CD4-positive, alpha-beta memory T cell (primary cell): Measurements from ENCODE around the gene USP10. TPM values are rescaled to one million over a fixed set of nuclear protein-coding genes. Genes with fewer than 3 reads are reported as not detected.

ENCODE experiments used
- CTCF ChIA-PET: fragments of 350-600 bp; sonication (Branson Sonifier 250); formaldehyde crosslinking; loops from one replicate; lab custom pipeline; 2021; ENCODE audit warnings: inconsistent platforms; ENCODE audit not compliant: partially characterized antibody; lab: Charles Lee
- POLR2A ChIA-PET: fragments of 350-600 bp; sonication (Branson Sonifier 250); formaldehyde crosslinking; loops from one replicate; lab custom pipeline; 2021; ENCODE audit not compliant: partially characterized antibody; lab: Charles Lee
- DNase-seq, 5 donors: peaks; one replicate each; pipeline versions ENCODE4 v3.0.0 to v3.0.0-alpha.2; 2020 to 2022; ENCODE audit warnings: mixed read lengths in 1 of 5
- H3K27ac ChIP-seq: one replicate; pipeline ENCODE4 v1.7.0; 2013; ENCODE audit warnings: low read depth, low read length
- H3K27me3 ChIP-seq: 2 replicates; pipeline ENCODE4 v1.7.0; 2013; ENCODE audit warnings: mild to moderate bottlenecking, low read length, moderate library complexity; ENCODE audit not compliant: insufficient read depth
- H3K36me3 ChIP-seq: 2 replicates; pipeline ENCODE4 v1.7.0; 2013; ENCODE audit warnings: mild to moderate bottlenecking, low read length, moderate library complexity; ENCODE audit not compliant: insufficient read depth
- H3K4me1 ChIP-seq: 2 replicates; pipeline ENCODE4 v1.7.0; 2013; ENCODE audit warnings: mild to moderate bottlenecking, low read length, moderate library complexity; ENCODE audit not compliant: insufficient read depth
- H3K4me3 ChIP-seq, 2 donors: one replicate each; pipeline ENCODE4 v1.7.0; 2013; ENCODE audit warnings: low read length in 2 of 2, mild to moderate bottlenecking in 1 of 2
- H3K9me3 ChIP-seq, 2 donors: one replicate each; pipeline ENCODE4 v1.7.0; 2013; ENCODE audit warnings: low read length in 2 of 2, control low read depth in 1 of 2; ENCODE audit not compliant: control insufficient read depth in 1 of 2
- H3K27ac Mint-ChIP-seq, 7 donors: one replicate each; pipeline ENCODE4 v1.8.0; 2020 to 2021; ENCODE audit warnings: mixed read lengths in 7 of 7, mild to moderate bottlenecking in 6 of 7, inconsistent platforms in 3 of 7, moderate library complexity in 3 of 7
- H3K27me3 Mint-ChIP-seq, 2 donors: one replicate each; pipeline ENCODE4 v1.8.0; 2020 to 2021; ENCODE audit warnings: mixed read lengths in 2 of 2
- H3K36me3 Mint-ChIP-seq, 2 donors: one replicate each; pipeline ENCODE4 v1.8.0; 2020 to 2021; ENCODE audit warnings: mixed read lengths in 2 of 2, inconsistent platforms in 1 of 2, mild to moderate bottlenecking in 1 of 2
- H3K4me1 Mint-ChIP-seq, 4 donors: one replicate each; pipeline ENCODE4 v1.8.0; 2020 to 2021; ENCODE audit warnings: mixed read lengths in 4 of 4, mild to moderate bottlenecking in 1 of 4
- H3K4me3 Mint-ChIP-seq, 8 donors: one replicate each; pipeline ENCODE4 v1.8.0; 2020 to 2021; ENCODE audit warnings: mixed read lengths in 8 of 8, mild to moderate bottlenecking in 7 of 8, moderate library complexity in 6 of 8, inconsistent platforms in 3 of 8
- H3K9me3 Mint-ChIP-seq, 8 donors: one replicate each; pipeline ENCODE4 v1.8.0; 2020 to 2021; ENCODE audit warnings: mixed read lengths in 8 of 8, mild to moderate bottlenecking in 5 of 8, inconsistent platforms in 3 of 8, moderate library complexity in 1 of 8
- intact Hi-C: fragments of 100-400 bp; cut with micrococcal nuclease; formaldehyde crosslinking; loops from one replicate; pipeline ENCODE4 v1.15.1; 2023
- polyA plus RNA-seq, 2 donors: library from polyadenylated mRNA; unstranded; fragments of 300-500 nt; fragmentation: Illumina TruSeq; gene quantifications; one replicate each; pipeline ENCODE4 v1.2.3, GENCODE V29; 2021
- total RNA-seq, 2 experiments: library from RNA; stranded (reverse); gene quantifications; one replicate each; pipeline ENCODE4 v1.2.3, GENCODE V29; 2021

Gene USP10
- total and polyA plus RNA-seq, 4 experiments from 2014 or later = 89.0 to 419 (median 181) TPM

GRCh38 chr16:84677849-84678248 is 22.0 kb upstream of the USP10 start:
- Mint-ChIP-seq H3K4me1 (peaks cover 0 to 3% (median 0%) of the 10 kb centered on the region in 4 donors), H3K27ac (no peak overlapping the region), H3K4me3 (no peak overlapping the region), H3K27me3 (peaks cover 6 to 7% of the 10 kb centered on the region in 2 donors), H3K9me3 (no peaks in the 10 kb centered on the region), H3K36me3 (no peaks in the 10 kb centered on the region)
- no peaks in the 10 kb centered on the region for H3K27me3 ChIP-seq
- POLR2A ChIA-PET = no interaction called here
- intact Hi-C loops = no loop called here
- no peaks in the 10 kb centered on the region for H3K36me3 ChIP-seq
- H3K27ac ChIP-seq = no peak overlapping the region
- CTCF ChIA-PET = no interaction called here
- no peak for DNase-seq
- H3K4me3 ChIP-seq = no peak overlapping the region
- H3K4me1 ChIP-seq = no peaks in the 10 kb centered on the region
- H3K9me3 ChIP-seq = no peaks in the 10 kb centered on the region

- POLR2A ChIA-PET = no interaction called here
- intact Hi-C loops = no loop called here
These were observed 21.3 kb upstream of the USP10 start for GRCh38 chr16:84678541-84678940.

GRCh38 chr16:84680165-84680842 is 19.5 kb upstream of the USP10 start:
- H3K9me3 Mint-ChIP-seq = no peaks in the 10 kb centered on the region
- no peaks in the 10 kb centered on the region for H3K4me1 ChIP-seq
- no peaks in the 10 kb centered on the region for H3K36me3 Mint-ChIP-seq
- no peaks in the 10 kb centered on the region for H3K27me3 ChIP-seq
- ChIA-PET POLR2A (no interaction called here), CTCF (interaction anchor here (1.0 to 1.4 kb wide), 3 partner anchors 8 to 52 kb away, joined by 3 to 5 read pairs (median 3); no protein-coding TSS in a partner anchor)
- intact Hi-C loops = no loop called here
- H3K27me3 Mint-ChIP-seq = peaks cover 10 to 15% of the 10 kb centered on the region in 2 donors
- H3K4me1 Mint-ChIP-seq = no peaks in the 10 kb centered on the region
- no peaks in the 10 kb centered on the region for H3K9me3 ChIP-seq
- no peak overlapping the region for H3K27ac Mint-ChIP-seq
- H3K36me3 ChIP-seq = no peaks in the 10 kb centered on the region
- H3K4me3 ChIP-seq = no peak overlapping the region
- H3K27ac ChIP-seq = no peak overlapping the region
- no peak for DNase-seq
- no peak overlapping the region for H3K4me3 Mint-ChIP-seq

More at GRCh38 chr16:84678541-84678940, 21.3 kb upstream of the USP10 start:
- no peak overlapping the region for H3K4me3 ChIP-seq
- H3K9me3 ChIP-seq = no peaks in the 10 kb centered on the region
- H3K36me3 ChIP-seq = no peaks in the 10 kb centered on the region
- CTCF ChIA-PET = no interaction called here
- no peak overlapping the region for H3K27ac ChIP-seq
- DNase-seq = no peak
- no peaks in the 10 kb centered on the region for H3K27me3 ChIP-seq
- no peak overlapping the region for H3K27ac Mint-ChIP-seq
- H3K9me3 Mint-ChIP-seq = no peaks in the 10 kb centered on the region
- H3K4me3 Mint-ChIP-seq = no peak overlapping the region
- no peaks in the 10 kb centered on the region for H3K36me3 Mint-ChIP-seq
- peaks cover 6 to 7% of the 10 kb centered on the region in 2 donors for H3K27me3 Mint-ChIP-seq
- H3K4me1 Mint-ChIP-seq = no peaks in the 10 kb centered on the region
- no peaks in the 10 kb centered on the region for H3K4me1 ChIP-seq

- intact Hi-C loops = no loop called here
These were observed 18.8 kb upstream of the USP10 start for GRCh38 chr16:84680843-84681629.

GRCh38 chr16:84683691-84684591 is 15.9 kb upstream of the USP10 start:
- intact Hi-C loops = no loop called here
- no peak overlapping the region for H3K27ac Mint-ChIP-seq
- Histone ChIP-seq H3K9me3 (no peaks in the 10 kb centered on the region), H3K27ac (no peak overlapping the region), H3K4me3 (no peak overlapping the region), H3K36me3 (no peaks in the 10 kb centered on the region), H3K27me3 (no peaks in the 10 kb centered on the region), H3K4me1 (no peaks in the 10 kb centered on the region)
- H3K4me3 Mint-ChIP-seq = no peak overlapping the region
- ChIA-PET CTCF (interaction anchor here (0.9 to 2.1 kb wide), 4 partner anchors 10 to 55 kb away, joined by 3 to 14 read pairs (median 4); no protein-coding TSS in a partner anchor), POLR2A (interaction anchor here (1.6 kb wide), 1 partner anchor 16 kb away, joined by 4 read pairs; no protein-coding TSS in a partner anchor)
- H3K4me1 Mint-ChIP-seq = peaks cover 0 to 3% (median 0%) of the 10 kb centered on the region in 4 donors
- no peak for DNase-seq
- no peaks in the 10 kb centered on the region for H3K36me3 Mint-ChIP-seq
- peaks cover 5 to 14% of the 10 kb centered on the region in 2 donors for H3K27me3 Mint-ChIP-seq
- no peaks in the 10 kb centered on the region for H3K9me3 Mint-ChIP-seq

More at GRCh38 chr16:84680843-84681629, 18.8 kb upstream of the USP10 start:
- Mint-ChIP-seq H3K4me1 (no peaks in the 10 kb centered on the region), H3K36me3 (no peaks in the 10 kb centered on the region), H3K27me3 (peaks cover 8 to 15% of the 10 kb centered on the region in 2 donors), H3K9me3 (no peaks in the 10 kb centered on the region), H3K4me3 (no peak overlapping the region), H3K27ac (no peak overlapping the region)
- Histone ChIP-seq H3K27ac (no peak overlapping the region), H3K9me3 (no peaks in the 10 kb centered on the region), H3K27me3 (no peaks in the 10 kb centered on the region), H3K36me3 (no peaks in the 10 kb centered on the region), H3K4me3 (no peak overlapping the region), H3K4me1 (no peaks in the 10 kb centered on the region)
- ChIA-PET POLR2A (no interaction called here), CTCF (interaction anchor here (0.9 to 1.4 kb wide), 4 partner anchors 8 to 51 kb away, joined by 3 to 5 read pairs (median 3); no protein-coding TSS in a partner anchor)
- DNase-seq = no peak

GRCh38 chr16:84684592-84684965 is 15.2 kb upstream of the USP10 start:
- peaks cover 0 to 3% (median 0%) of the 10 kb centered on the region in 4 donors for H3K4me1 Mint-ChIP-seq
- no peaks in the 10 kb centered on the region for H3K27me3 ChIP-seq
- no peaks in the 10 kb centered on the region for H3K36me3 ChIP-seq
- H3K4me3 ChIP-seq = no peak overlapping the region
- intact Hi-C loops = no loop called here
- no peak overlapping the region for H3K27ac ChIP-seq
- no peaks in the 10 kb centered on the region for H3K9me3 ChIP-seq
- DNase-seq = no peak
- H3K36me3 Mint-ChIP-seq = no peaks in the 10 kb centered on the region
- CTCF ChIA-PET = interaction anchor here (0.9 to 2.1 kb wide), 4 partner anchors 9 to 54 kb away, joined by 3 to 14 read pairs (median 4); no protein-coding TSS in a partner anchor
- POLR2A ChIA-PET = interaction anchor here (1.3 to 1.6 kb wide), 2 partner anchors 16 to 29 kb away, joined by 3 to 4 read pairs; no protein-coding TSS in a partner anchor
- H3K27ac Mint-ChIP-seq = no peak overlapping the region
- H3K9me3 Mint-ChIP-seq = no peaks in the 10 kb centered on the region
- no peak overlapping the region for H3K4me3 Mint-ChIP-seq
- no peaks in the 10 kb centered on the region for H3K4me1 ChIP-seq
- peaks cover 5 to 15% of the 10 kb centered on the region in 2 donors for H3K27me3 Mint-ChIP-seq
